SK-N-MC (cell line): ENCODE results near the gene SLC5A5.

ENCODE experiments used
- FOXP2 ChIP-seq: optimal IDR thresholded peaks from 2 replicates; pipeline ENCODE3; 2011; ENCODE audit warnings: mild to moderate bottlenecking, moderate library complexity; ENCODE audit not compliant: insufficient read depth; ENCODE audit errors: extremely low read length, control extremely low read depth
- POLR2AphosphoS5 ChIP-seq: IDR thresholded peaks from 2 replicates; pipeline ENCODE4 v1.6.1; 2012; ENCODE audit warnings: mild to moderate bottlenecking, low read depth, low read length, borderline replicate concordance

- TF ChIP-seq POLR2AphosphoS5 (no peak), FOXP2 (no peak)
Observed at GRCh38 chr19:17937371-17937900, 65.7 kb downstream of the SLC5A5 start.
